Measurements from ENCODE around the gene CLCNKA.

DNA sequence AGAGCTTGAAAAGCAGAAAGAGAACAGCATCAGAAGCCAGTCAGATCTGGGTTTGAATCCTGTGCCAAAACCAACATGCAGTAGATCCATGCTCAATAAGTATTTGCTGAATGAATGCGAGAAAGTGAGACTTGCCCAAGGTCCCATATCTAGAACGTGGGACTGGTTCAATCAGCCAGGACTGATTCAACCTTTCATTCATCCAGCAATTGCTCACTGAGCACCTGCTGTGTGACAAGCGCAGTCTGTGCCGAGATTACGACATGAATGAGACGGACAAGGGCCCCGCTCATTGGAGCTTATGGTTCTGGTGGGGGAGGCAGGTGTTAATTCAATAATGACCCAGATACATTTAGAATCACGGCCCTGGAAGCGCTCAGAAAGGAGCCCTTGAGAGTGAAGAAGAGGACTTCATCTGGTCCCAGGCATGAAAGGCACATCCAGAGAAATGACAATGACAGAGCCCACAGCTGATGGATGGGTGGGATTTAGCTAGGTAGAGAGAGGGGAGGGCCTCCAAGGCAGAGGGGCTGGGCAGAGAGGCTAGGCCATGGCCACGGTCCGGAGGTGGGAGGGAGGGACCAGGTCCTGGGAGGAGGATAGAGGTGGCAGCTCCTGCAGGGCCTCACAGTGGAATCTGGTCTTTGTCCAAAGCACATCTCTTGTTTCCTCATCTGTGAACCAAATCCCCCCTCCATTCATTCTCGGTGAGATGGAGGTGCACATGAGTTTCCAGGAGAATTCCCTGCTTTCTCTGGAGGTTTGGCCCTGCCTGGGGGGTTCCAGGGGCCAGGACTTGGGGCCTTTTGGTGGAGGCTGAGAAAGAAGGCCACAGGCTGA is 55.8 kb downstream of the CLCNKA start:
- TF ChIP-seq, protein P1, sequence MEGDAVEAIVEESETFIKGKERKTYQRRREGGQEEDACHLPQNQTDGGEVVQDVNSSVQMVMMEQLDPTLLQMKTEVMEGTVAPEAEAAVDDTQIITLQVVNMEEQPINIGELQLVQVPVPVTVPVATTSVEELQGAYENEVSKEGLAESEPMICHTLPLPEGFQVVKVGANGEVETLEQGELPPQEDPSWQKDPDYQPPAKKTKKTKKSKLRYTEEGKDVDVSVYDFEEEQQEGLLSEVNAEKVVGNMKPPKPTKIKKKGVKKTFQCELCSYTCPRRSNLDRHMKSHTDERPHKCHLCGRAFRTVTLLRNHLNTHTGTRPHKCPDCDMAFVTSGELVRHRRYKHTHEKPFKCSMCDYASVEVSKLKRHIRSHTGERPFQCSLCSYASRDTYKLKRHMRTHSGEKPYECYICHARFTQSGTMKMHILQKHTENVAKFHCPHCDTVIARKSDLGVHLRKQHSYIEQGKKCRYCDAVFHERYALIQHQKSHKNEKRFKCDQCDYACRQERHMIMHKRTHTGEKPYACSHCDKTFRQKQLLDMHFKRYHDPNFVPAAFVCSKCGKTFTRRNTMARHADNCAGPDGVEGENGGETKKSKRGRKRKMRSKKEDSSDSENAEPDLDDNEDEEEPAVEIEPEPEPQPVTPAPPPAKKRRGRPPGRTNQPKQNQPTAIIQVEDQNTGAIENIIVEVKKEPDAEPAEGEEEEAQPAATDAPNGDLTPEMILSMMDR (IDR thresholded peaks at IDR 0.05) = no peak
- no peak for TF ChIP-seq POLR2A (IDR thresholded peaks at IDR 0.05)
